HCT116 (cell line): ENCODE data around the gene CYP46A1. TPM values are rescaled to one million over a fixed set of nuclear protein-coding genes. Genes with fewer than 3 reads are reported as not detected.

Source experiments
- ATAC-seq: fragments of 200-7000 bp; cut with Tn5 transposase; 2 replicates; pipeline ENCODE4 v1.9.1; 2020; ENCODE audit warnings: mild to moderate bottlenecking, moderate library complexity
- BruUV-seq: library from RNA; stranded (reverse); fragments of 400-500 nt; replicated peaks from 2 replicates; lab custom pipeline; 2021; lab: Mats Ljungman, UMichigan
- CTCF ChIA-PET: fragments of 300-600 bp; sonication (Branson Sonifier 250); formaldehyde crosslinking; loops from one replicate; lab custom pipeline; 2021; ENCODE audit warnings: antibody characterized with exemption; lab: Charles Lee
- POLR2A ChIA-PET: fragments of 300-600, 350-600 bp; sonication (Branson Sonifier 250); formaldehyde crosslinking; loops from one replicate; lab custom pipeline; 2021; ENCODE audit warnings: antibody characterized with exemption; lab: Charles Lee
- RAD21 ChIA-PET, 2 experiments: fragments of 300-600 bp; sonication (Branson Sonifier 250); formaldehyde crosslinking; loops; one replicate each; lab custom pipeline; 2023; ENCODE audit warnings: low total read pairs in 2 of 2; ENCODE audit not compliant: uncharacterized antibody in 2 of 2, unreplicated experiment in 2 of 2, low non-redundant PET in 1 of 2; lab: Charles Lee
- DNase-seq: peaks from one replicate; pipeline ENCODE4 v3.0.0-alpha.2; 2010; ENCODE audit warnings: low read depth, low spot score
- H2AFZ ChIP-seq: fragments of 200-600 bp; shearing (Covaris generic), sonication (generic); 2 replicates; pipeline ENCODE4 v1.6.1; 2017; ENCODE audit warnings: low read depth, mixed run types, mixed read lengths, antibody characterized with exemption, low read length; ENCODE audit not compliant: poor library complexity, severe bottlenecking
- H3K27ac ChIP-seq: 2 replicates; pipeline ENCODE4 v1.5.1; 2012; ENCODE audit warnings: low read depth, low read length
- H3K27me3 ChIP-seq: fragments of 200-600 bp; sonication (generic); 2 replicates; pipeline ENCODE4 v1.6.1; 2016; ENCODE audit warnings: mixed run types, low read length, mixed read lengths; ENCODE audit not compliant: insufficient read depth
- H3K36me3 ChIP-seq, 2 experiments: fragments of 200-500 bp in 1 of 2; fragments of 200-600 bp in 1 of 2; sonication (Bioruptor generic) in 1 of 2; sonication (generic) in 1 of 2; 2 replicates each; pipeline versions ENCODE4 v1.5.1 to v1.6.1; 2014 to 2016; ENCODE audit warnings: low read length in 2 of 2, inconsistent platforms in 1 of 2, mixed read lengths in 1 of 2, mixed run types in 1 of 2; ENCODE audit not compliant: insufficient read depth in 2 of 2, control insufficient read depth in 1 of 2
- H3K4me1 ChIP-seq, 2 experiments: fragments of 200-600 bp in 1 of 2; sonication (generic) in 1 of 2; 2 replicates each; pipeline versions ENCODE4 v1.5.1 to v1.6.1; 2012 to 2017; ENCODE audit warnings: low read length in 2 of 2, inconsistent platforms in 1 of 2, mild to moderate bottlenecking in 1 of 2, mixed read lengths in 1 of 2, mixed run types in 1 of 2, moderate library complexity in 1 of 2; ENCODE audit not compliant: insufficient read depth in 2 of 2, control insufficient read depth in 1 of 2
- H3K4me2 ChIP-seq: fragments of 200-600 bp; sonication (generic); 2 replicates; pipeline ENCODE4 v1.6.1; 2017; ENCODE audit warnings: mixed run types, low read length, mixed read lengths
- H3K4me3 ChIP-seq, 2 experiments: fragments of 200-600 bp in 1 of 2; sonication (generic) in 1 of 2; replicated peaks in 1 of 2; 2 replicates each; pipeline ENCODE4 v1.5.1; 2011 to 2016; ENCODE audit warnings: low read length in 2 of 2, control low read depth in 1 of 2, low read depth in 1 of 2, mild to moderate bottlenecking in 1 of 2, mixed read lengths in 1 of 2, mixed run types in 1 of 2
- H3K79me2 ChIP-seq: fragments of 200-600 bp; sonication (generic); 2 replicates; pipeline ENCODE4 v1.6.1; 2017; ENCODE audit warnings: mild to moderate bottlenecking, mixed run types, low read length, moderate library complexity, mixed read lengths; ENCODE audit not compliant: insufficient read depth
- H3K9ac ChIP-seq: fragments of 200-600 bp; sonication (generic); 2 replicates; pipeline ENCODE4 v1.6.1; 2016; ENCODE audit warnings: low read length, mixed read lengths
- H3K9me2 ChIP-seq: fragments of 200-600 bp; sonication (generic), shearing (Covaris generic); 2 replicates; pipeline ENCODE4 v1.6.1; 2017; ENCODE audit warnings: mixed run types, mild to moderate bottlenecking, moderate library complexity; ENCODE audit not compliant: insufficient read depth
- H3K9me3 ChIP-seq, 2 experiments: fragments of 200-500 bp in 1 of 2; fragments of 200-600 bp in 1 of 2; sonication (Bioruptor generic) in 1 of 2; sonication (generic) in 1 of 2; 2 replicates each; pipeline ENCODE4 v1.6.1; 2014 to 2017; ENCODE audit warnings: low read length in 2 of 2, mixed read lengths in 2 of 2, inconsistent platforms in 1 of 2, low read depth in 1 of 2, mild to moderate bottlenecking in 1 of 2, mixed run types in 1 of 2, moderate library complexity in 1 of 2; ENCODE audit not compliant: control insufficient read depth in 1 of 2, insufficient read depth in 1 of 2
- H4K20me1 ChIP-seq: fragments of 200-600 bp; sonication (generic), shearing (Covaris generic); 2 replicates; pipeline ENCODE4 v1.6.1; 2017; ENCODE audit warnings: mixed run types, mild to moderate bottlenecking, moderate library complexity; ENCODE audit not compliant: insufficient read depth
- CEBPB ChIP-seq: IDR thresholded peaks from 2 replicates; pipeline ENCODE4 v1.6.1; 2012; ENCODE audit warnings: low read depth
- EGR1 ChIP-seq: IDR thresholded peaks from 2 replicates; pipeline ENCODE4 v1.6.1; 2012; ENCODE audit warnings: low read depth
- ELF1 ChIP-seq: IDR thresholded peaks from 2 replicates; pipeline ENCODE4 v1.6.1; 2012; ENCODE audit warnings: low read depth, borderline replicate concordance
- EZH2 ChIP-seq: fragments of 200-600 bp; sonication (generic); IDR thresholded peaks from 2 replicates; pipeline ENCODE4 v1.6.1; 2017; ENCODE audit warnings: antibody characterized with exemption, mixed run types
- FOSL1 ChIP-seq: IDR thresholded peaks from 2 replicates; pipeline ENCODE4 v1.6.1; 2012; ENCODE audit warnings: low read depth
- POLR2AphosphoS5 ChIP-seq: IDR thresholded peaks from 2 replicates; pipeline ENCODE4 v1.6.1; 2011; ENCODE audit warnings: mild to moderate bottlenecking, low read depth, low read length, moderate library complexity
- RAD21 ChIP-seq: IDR thresholded peaks from 2 replicates; pipeline ENCODE4 v1.6.1; 2012; ENCODE audit warnings: low read depth, mild to moderate bottlenecking
- SP1 ChIP-seq: IDR thresholded peaks from 2 replicates; pipeline ENCODE4 v1.6.1; 2012; ENCODE audit warnings: low read depth
- YY1 ChIP-seq: IDR thresholded peaks from 2 replicates; pipeline ENCODE4 v1.6.1; 2011; ENCODE audit warnings: low read length, low read depth, moderate library complexity, mild to moderate bottlenecking; ENCODE audit not compliant: insufficient replicate concordance; ENCODE audit errors: extremely low read depth
- ZBTB33 ChIP-seq: IDR thresholded peaks from 2 replicates; pipeline ENCODE4 v1.6.1; 2011; ENCODE audit warnings: mild to moderate bottlenecking, low read length, moderate library complexity; ENCODE audit not compliant: insufficient replicate concordance; ENCODE audit errors: extremely low read depth
- ZNF274 ChIP-seq: fragments of 200-500 bp; sonication (Bioruptor generic); IDR thresholded peaks from 2 replicates; pipeline ENCODE4 v1.6.1; 2014; ENCODE audit warnings: mild to moderate bottlenecking, low read depth, low read length, inconsistent platforms
- intact Hi-C: fragments of 100-400 bp; cut with micrococcal nuclease; formaldehyde crosslinking; loops from 2 replicates; pipeline ENCODE4 v1.10.0; 2022
- total RNA-seq: library from RNA; stranded (reverse); gene quantifications from one replicate; pipeline ENCODE4 v1.2.1, GENCODE V29; 2021; ENCODE audit not compliant: unreplicated experiment
- TF ChIP-seq, protein P1 (sequence below): IDR thresholded peaks from 2 replicates; pipeline ENCODE4 v1.6.1; 2012; ENCODE audit warnings: low read depth
- TF ChIP-seq, protein P2 (sequence below): IDR thresholded peaks from 2 replicates; pipeline ENCODE4 v1.6.1; 2012

Gene CYP46A1
- total RNA-seq, 1 experiment from 2014 or later = 0.76 TPM

- TF ChIP-seq, protein P1, sequence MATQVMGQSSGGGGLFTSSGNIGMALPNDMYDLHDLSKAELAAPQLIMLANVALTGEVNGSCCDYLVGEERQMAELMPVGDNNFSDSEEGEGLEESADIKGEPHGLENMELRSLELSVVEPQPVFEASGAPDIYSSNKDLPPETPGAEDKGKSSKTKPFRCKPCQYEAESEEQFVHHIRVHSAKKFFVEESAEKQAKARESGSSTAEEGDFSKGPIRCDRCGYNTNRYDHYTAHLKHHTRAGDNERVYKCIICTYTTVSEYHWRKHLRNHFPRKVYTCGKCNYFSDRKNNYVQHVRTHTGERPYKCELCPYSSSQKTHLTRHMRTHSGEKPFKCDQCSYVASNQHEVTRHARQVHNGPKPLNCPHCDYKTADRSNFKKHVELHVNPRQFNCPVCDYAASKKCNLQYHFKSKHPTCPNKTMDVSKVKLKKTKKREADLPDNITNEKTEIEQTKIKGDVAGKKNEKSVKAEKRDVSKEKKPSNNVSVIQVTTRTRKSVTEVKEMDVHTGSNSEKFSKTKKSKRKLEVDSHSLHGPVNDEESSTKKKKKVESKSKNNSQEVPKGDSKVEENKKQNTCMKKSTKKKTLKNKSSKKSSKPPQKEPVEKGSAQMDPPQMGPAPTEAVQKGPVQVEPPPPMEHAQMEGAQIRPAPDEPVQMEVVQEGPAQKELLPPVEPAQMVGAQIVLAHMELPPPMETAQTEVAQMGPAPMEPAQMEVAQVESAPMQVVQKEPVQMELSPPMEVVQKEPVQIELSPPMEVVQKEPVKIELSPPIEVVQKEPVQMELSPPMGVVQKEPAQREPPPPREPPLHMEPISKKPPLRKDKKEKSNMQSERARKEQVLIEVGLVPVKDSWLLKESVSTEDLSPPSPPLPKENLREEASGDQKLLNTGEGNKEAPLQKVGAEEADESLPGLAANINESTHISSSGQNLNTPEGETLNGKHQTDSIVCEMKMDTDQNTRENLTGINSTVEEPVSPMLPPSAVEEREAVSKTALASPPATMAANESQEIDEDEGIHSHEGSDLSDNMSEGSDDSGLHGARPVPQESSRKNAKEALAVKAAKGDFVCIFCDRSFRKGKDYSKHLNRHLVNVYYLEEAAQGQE = no peak
- TF ChIP-seq RAD21 (no peak), FOSL1 (no peak), ELF1 (no peak), CEBPB (no peak)
- TF ChIP-seq, all 23 proteins: peak for 0
These were observed 26.4 kb upstream of the CYP46A1 start (continued) for GRCh38 chr14:99657645-99658155.

GRCh38 chr14:99658218-99658845, 25.8 kb upstream of the CYP46A1 start:
- Histone ChIP-seq H3K9ac (no peak overlapping the region), H3K36me3 (no peaks in the 10 kb centered on the region), H3K27ac (no peak overlapping the region), H4K20me1 (no peaks in the 10 kb centered on the region), H3K9me3 (no peaks in the 10 kb centered on the region), H3K4me1 (peaks cover 7 to 12% of the 10 kb centered on the region in 2 experiments; a peak in 3 of 4 replicates), H3K79me2 (no peaks in the 10 kb centered on the region), H3K27me3 (0 out of 2 replicates have a peak, but pooled peaks cover 7% of the 10 kb centered on the region), H3K4me3 (no peak overlapping the region), H3K9me2 (no peaks in the 10 kb centered on the region)
- intact Hi-C loops = no loop called here
- ATAC-seq (no peak), DNase-seq (no peak)
- ChIA-PET CTCF (no interaction called here), RAD21 (no interaction called here)
- TF ChIP-seq RAD21 (no peak), POLR2AphosphoS5 (no peak), ZNF274 (no peak), SP1 (no peak), ZBTB33 (no peak), EZH2 (no peak), FOSL1 (no peak), YY1 (no peak), EGR1 (no peak)
- TF ChIP-seq, protein P2, sequence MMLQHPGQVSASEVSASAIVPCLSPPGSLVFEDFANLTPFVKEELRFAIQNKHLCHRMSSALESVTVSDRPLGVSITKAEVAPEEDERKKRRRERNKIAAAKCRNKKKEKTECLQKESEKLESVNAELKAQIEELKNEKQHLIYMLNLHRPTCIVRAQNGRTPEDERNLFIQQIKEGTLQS = no peak
- TF ChIP-seq, all 23 proteins: peak for 0
- POLR2A ChIA-PET = no interaction called here
- Histone ChIP-seq H3K4me2 (no peak overlapping the region), H2AFZ (no peak overlapping the region)
- BruUV-seq = no TSS peak
